ENCODE results near the gene NMRK2.
"Not testable (repeated sequence)": the region's sequence is repeated elsewhere in the genome, so short reads cannot be mapped to it uniquely, and the experiment has no call there.

NMRK2 gene

GRCh38 chr19:3938300-3938950 is 5.6 kb downstream of the NMRK2 start:
- not testable (repeated sequence) for DNase-seq

DNA sequence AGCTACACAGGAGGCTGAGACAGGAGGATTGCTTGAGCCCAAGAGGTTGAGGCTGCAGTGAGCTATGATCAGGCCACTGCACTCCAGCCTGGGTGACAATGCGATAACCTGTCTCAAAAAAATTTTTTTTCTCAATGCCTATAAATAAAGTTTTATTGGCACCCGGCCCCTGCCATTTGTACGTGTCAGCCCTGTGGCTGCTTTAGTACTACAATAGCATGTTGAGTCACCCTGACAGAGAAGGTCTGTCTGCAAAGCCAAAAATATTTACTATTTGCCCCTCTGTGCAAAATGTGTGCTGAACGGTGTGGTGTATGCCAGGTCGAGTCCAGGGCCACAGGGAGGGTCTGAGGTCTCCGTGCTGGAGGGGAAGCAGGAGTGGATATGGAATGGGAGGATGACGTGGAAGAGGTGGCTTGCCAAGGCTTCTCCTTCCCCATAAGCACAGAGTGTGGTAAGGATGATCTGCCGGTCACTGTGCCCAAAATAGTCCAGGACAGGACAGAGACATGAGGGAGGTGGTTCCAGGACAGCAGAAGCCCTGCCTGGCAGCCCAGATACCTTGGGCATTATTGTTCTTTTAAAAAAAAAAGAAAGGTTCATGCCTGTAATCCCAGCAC is 10.0 kb downstream of the NMRK2 start:
- no peak for DNase-seq

- no peak for DNase-seq
Observed at GRCh38 chr19:3944018-3944721, 11.3 kb downstream of the NMRK2 start.

DNA sequence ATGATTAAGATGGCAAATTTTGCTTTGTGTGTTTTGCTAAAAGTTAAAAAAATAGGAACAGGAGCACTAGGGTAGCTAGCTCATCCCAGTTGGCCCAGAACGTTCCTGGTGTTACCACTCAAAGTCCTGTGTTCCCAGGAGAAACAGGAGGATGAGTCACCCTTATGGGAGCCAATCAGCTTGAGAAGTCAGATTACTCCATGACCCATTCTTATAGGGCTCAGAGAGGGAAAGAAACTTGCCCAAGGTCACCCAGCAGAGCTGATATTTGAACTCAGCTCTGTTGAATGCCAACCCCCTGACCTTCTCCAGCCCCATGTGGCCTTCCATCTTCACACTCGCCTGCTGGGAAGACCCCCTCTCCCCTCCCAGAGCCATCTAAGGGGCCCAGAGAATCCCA is 13.0 kb downstream of the NMRK2 start:
- DNase-seq, result no peak

DNA sequence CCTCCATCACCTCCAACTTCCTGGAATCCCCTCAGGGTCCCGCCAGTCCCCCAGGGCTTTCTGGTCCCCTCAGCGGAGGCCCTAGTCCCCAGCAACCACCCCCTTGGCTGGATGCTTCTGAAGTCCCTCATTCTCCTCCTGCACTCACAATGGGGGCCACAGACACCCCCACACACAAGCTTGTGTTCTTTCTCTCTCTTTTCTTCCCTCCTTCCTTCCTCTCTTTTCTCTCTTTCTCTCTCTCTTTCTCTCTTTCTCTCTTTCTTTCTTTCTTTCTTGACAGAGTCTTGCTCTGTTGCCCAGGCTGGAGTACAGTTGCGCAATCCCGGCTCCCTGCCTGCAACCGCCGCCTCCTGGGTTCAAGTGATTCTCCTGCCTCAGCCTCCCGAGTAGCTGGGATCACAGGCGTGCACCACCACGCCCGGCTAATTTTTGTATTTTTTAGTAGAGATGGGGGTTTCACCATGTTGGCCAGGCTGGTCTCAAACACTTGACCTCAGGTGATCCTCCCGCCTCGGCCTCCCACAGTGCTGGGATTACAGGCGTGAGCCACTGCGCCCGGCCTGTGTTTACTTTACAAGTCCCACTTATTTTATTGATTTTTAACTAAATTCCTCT is 14.6 kb downstream of the NMRK2 start:
- not testable (repeated sequence) for DNase-seq

- no peak for DNase-seq
Observed at GRCh38 chr19:3949294-3949693, 16.4 kb downstream of the NMRK2 start.

DNA sequence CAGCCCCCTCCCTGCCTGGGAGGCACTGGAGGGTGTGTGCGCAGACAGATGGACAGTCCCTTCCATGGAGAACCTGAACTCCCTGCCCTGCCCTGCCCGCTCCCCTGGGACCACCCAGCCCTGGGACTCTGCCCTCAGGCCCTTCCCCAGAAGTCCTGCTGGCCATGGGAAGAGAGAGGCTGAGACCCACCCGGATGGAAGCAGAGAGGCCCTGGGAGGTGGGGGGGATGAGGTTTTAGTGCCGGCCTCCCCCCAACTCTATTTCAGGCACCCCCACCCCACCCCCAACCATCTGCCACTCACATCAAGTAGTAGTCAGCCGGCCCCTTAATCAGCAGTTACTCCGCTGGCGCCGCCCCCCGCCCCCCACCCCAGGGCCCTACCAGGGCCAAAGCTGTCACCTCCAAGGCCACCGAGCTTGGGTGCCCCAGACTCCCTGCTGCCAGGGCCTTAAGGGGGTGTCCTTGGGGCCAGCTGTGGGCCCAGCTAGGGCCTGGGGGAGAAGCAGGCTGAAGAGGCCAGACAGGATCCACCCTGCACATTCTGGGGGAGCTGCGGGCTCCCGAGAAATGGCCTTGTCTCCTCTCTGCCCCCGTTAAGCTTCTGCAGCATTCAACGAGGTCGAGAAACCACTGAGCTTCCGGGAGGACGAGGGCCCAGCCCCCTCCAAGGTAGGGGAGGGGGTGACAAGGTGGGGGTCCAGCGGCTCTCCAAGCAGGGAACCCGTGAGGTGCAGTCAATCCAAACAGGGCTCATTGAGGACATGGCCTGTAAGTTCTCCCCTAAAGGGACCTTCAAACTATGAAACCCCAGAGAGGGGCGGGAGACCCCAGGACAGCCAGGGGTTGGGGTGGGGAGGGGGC is 17.4 kb downstream of the NMRK2 start:
- no peak for DNase-seq

- DNase-seq, result no peak
Observed at GRCh38 chr19:3950871-3951861, 18.3 kb downstream of the NMRK2 start.

GRCh38 chr19:3952755-3953276 is 19.9 kb downstream of the NMRK2 start:
- not testable (repeated sequence) for DNase-seq

GRCh38 chr19:3954107-3954506 is 21.2 kb downstream of the NMRK2 start:
- DNase-seq, result no peak

- DNase-seq, result not testable (repeated sequence)
Observed at GRCh38 chr19:3955276-3955675, 22.4 kb downstream of the NMRK2 start.

GRCh38 chr19:3955688-3956087 is 22.8 kb downstream of the NMRK2 start:
- no peak for DNase-seq

DNA sequence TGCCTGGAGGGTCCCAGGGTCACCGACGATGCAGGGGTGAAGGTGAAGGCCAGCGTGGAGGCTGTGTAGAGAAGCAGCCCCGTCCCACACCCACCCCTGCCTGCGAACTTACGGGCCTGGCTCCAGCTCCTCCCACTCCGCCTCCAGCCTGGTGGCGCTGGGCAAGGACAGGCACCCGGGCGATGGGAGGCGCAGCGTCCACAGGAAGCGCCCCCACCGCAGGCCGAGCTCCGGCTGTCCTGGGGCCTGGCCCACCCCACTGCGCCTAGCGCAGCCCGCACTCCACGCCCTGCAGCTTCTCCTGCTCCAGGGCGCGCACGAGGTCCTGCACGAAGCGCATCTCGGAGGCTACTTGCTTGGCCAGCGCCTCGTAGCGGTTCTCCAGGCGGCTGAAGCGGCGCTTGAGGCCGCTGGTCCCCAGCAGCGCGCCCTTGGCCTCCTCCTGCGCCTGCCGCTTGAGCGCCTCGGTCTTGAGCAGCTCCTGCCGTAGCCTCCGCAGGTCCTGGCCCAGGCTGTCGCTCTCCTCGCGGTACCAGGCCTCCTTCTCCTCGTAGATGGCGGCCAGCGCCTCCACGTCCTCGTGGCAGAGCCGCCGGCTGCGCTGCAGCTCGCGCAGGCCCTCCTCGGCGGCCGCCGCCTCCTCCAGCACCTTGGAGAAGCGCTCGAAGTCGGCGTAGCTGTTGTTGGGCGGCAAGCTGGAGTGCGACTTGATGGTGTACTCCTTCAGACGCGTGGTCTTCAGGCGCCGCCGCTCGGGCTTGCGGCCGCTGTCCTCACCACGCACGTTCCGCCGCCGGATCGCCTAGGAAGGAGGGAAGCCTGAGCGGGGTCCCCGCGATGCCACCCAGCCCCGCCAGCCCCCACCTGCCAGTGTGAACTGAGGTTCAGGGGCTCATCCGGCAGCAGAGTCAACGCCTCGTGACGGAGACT is 26.2 kb downstream of the NMRK2 start:
- no peak for DNase-seq

DNA sequence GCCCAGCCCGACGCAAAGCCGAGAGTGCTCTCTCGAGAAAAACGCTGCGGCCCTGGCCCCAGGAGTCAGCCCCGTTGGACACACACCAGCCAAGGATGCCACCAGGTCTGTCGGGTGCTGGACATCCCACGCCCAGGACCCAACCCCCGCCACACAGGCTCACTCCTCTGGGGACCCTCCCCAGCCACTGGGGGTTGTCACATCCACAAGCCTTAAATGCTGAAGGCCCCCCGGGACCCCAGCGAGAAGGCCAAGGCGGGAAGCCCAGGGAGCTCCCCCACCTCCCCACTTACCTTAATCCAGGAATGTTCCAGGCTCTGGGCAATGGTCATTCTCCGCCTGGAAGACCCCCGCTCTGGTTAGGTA is 26.9 kb downstream of the NMRK2 start:
- no peak for DNase-seq

DNA sequence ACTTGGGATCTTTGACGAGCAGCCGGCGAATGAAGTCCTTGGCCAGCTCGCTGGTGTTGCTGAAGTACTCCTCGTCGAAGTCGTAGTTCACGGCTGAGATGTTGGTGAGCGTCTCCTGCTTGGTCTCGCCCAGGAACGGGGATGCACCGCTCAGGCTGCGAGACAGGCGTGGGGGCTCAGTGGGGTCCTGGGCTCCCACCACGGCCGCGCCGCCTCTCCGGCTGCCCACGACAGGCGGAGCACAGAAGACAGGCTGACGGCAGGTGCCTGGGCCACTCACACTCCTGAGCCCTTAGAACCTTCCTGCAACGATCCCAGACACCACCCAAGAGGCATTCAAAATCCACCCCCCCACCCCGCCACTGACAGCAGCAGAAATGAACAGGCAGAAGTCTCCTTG is 28.1 kb downstream of the NMRK2 start:
- DNase-seq, result no peak

DNA sequence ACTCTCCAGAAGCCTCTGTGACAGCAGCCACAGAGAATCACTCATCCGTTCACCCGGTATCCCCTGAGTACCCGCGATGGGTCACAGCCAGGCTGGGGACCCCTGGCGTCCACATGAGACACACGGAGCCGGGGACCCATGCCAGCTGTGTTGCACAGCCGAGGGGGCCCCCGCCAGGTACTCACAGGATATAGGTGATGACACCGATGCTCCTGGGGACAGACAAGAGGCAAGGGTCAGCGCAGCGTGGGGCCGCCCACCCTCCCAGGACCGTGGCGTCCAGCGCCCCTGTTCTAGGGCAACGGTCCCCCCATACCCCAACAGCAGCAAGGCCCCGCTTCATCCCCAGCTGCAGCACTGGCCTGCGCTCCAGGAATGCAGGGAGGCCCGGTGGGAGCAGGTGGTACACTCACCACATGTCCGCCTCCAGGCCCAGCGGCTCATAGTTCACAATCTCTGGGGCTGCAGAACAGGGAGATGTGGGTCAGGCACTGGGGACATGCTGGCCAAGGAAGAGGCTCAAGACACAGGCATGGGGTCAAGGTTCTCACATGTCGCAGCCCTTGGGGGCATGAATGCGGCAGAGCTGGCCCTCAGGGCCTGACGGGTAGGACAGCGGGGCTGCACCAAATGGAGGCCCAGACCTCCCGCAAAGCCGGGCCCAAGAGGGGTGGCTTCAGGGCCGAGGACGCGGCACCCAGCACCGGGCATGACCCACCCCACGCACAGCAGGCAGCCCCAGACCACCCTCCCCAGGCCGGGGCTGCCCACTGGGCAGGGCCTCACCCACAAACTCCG is 30.8 kb downstream of the NMRK2 start:
- DNase-seq, result no peak

DNA sequence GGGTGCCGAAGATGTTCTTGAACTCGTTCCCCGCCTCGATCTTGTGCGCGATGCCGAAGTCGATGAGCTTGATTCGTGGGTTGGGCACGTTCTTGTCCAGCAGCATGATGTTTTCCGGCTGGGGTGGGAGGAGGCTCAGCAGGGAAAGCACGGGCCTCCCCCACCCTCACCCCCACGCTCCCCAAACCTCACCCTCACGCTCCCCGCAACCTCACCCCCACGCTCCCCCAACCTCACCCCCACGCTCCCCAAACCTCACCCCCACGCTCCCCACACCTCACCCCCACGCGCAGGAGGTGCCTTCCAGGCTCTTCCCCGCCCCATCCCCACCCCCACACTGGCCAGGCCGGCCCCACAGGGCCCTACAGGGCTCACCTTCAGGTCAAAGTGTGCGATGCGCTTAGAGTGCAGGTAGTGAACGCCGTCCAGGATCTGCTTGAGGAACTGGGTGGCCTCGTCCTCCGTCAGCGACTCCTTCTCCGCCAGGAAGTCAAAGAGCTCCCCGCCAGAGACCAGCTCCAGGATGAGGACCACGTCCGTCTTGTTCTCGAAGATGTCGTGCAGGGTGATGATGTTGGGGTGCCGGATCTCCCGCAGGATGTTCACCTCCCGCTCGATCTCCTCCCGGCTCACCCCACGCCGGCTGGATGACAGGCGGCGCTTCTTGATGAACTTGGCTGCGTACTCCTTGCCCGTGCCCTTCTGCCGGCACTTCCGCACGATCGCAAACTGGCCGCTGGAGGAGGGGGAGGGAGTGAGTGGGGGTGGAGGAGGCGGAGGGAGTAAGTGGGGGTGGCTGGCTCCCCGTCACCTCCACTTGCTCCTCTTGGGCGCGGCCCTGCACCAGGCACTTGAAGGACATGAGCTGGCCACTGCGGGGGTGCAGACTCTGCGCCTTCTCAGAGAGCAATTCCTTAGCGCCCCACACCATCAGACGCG is 31.7 kb downstream of the NMRK2 start:
- DNase-seq, result no peak

Measured in inflammatory macrophage treated with lipopolysaccharide for 1 hour (primary cell).